ENCODE results near the gene PSME2.

PSME2 gene

DNA sequence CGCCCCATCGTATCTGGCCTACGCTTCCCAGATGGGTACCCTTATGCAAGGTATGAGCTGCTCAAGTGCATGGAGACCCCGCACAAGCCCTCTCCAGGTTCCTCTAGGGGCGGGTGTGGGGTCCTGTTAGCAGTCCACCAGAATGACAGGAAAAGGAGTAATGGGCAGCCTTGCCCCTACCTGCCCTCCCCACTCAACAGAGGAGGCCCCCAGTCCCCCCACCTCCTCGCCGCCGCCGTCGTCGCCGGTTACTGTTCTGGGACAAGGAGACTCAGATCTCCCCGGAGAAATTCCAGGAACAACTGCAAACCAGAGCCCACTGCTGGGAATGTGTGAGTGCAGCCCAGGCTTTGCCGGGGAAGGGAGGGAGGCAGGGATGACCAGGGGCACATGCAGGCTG lies 31.5 kb upstream of the PSME2 start:
- TF ChIP-seq ZFX (IDR thresholded peaks at IDR 0.05), result no peak
- TF ChIP-seq, protein P1, sequence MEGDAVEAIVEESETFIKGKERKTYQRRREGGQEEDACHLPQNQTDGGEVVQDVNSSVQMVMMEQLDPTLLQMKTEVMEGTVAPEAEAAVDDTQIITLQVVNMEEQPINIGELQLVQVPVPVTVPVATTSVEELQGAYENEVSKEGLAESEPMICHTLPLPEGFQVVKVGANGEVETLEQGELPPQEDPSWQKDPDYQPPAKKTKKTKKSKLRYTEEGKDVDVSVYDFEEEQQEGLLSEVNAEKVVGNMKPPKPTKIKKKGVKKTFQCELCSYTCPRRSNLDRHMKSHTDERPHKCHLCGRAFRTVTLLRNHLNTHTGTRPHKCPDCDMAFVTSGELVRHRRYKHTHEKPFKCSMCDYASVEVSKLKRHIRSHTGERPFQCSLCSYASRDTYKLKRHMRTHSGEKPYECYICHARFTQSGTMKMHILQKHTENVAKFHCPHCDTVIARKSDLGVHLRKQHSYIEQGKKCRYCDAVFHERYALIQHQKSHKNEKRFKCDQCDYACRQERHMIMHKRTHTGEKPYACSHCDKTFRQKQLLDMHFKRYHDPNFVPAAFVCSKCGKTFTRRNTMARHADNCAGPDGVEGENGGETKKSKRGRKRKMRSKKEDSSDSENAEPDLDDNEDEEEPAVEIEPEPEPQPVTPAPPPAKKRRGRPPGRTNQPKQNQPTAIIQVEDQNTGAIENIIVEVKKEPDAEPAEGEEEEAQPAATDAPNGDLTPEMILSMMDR (conservative IDR thresholded peaks at IDR 0.05), result no peak
- H3K27ac ChIP-seq, result no peak overlapping the region

DNA sequence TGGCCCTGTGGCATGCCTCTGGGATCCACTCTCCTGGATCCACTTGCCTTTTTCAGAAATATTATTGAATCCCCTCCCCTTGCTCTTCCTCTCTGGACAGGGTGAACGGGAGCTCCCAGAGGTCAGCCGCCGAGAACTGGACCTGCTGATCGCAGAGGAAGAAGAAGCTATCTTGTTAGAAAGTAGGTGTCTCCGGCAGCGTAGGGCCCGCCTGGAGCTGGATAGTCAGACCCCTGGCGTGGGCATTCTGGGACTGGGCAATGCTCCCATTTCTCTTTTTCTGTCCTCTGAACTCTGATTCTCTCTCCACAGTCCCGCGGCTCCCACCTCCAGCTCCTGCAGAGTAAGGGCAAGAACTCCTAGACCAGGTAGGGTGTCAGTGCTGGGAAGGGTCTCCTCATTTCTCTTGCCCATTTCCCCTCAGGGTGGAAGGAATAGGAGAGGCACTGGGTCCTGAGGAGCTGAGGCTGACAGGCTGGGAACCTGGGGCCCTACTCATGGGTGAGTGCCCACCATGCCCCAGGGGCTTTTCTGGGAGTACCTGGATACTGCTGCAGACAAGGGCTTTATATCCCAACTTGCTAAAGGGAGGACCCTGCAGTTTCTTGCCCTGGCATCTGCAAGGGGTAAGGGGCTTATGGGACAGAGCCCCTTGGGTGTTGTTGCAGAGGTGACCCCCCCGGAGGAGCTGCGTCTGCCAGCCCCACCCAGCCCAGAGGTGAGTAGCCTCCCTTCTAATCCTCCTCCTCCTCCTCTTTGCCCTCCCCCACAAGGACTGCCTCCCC lies 30.8 kb upstream of the PSME2 start:
- H3K27ac ChIP-seq, result no peak overlapping the region

DNA sequence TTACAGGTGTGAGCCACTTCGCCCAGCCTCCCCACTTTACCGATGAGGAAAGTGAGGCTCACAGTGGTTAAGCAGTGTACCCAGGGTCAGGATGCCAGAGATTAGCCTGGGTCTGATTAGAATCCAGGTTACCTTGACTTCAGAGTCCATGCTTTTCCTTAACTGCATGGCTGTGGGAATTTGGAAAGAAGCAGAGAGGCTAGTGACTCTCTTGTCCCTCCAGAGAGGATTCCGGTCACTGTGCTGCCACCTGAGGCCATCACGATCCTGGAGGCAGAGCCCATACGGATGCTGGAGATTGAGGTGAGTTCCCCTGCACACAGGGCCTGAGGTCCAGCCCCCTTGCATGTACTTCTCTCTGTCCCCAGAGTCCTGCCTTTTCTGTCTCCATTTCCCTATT lies 30.2 kb upstream of the PSME2 start:
- no peak overlapping the region for H3K27ac ChIP-seq
- TF ChIP-seq ZFX (IDR thresholded peaks at IDR 0.05), result no peak

More for the DNA sequence above, 30.8 kb upstream of the PSME2 start:
- TF ChIP-seq, protein P1 (conservative IDR thresholded peaks at IDR 0.05), result no peak
- TF ChIP-seq ZFX (IDR thresholded peaks at IDR 0.05), result no peak

DNA sequence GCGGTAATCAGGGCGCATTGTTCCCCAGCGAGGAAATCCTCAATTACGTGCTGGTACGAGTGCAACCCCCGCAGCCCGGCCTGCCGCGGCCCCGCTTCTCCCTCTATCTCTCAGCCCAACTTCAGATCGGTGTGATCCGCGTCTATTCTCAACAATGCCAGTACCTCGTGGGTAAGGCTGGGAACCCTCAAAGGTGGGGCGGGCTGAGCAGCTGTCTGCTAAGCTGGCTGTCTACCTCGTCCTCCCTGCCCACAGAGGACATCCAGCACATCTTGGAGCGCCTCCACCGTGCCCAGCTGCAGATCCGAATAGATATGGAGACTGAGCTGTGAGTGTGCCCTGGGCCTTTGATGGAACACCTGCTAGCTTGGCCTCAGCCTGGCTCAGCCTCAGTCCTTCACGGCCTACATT lies 26.5 kb upstream of the PSME2 start:
- TF ChIP-seq ZFX (IDR thresholded peaks at IDR 0.05), result no peak
- no peak overlapping the region for H3K27ac ChIP-seq

DNA sequence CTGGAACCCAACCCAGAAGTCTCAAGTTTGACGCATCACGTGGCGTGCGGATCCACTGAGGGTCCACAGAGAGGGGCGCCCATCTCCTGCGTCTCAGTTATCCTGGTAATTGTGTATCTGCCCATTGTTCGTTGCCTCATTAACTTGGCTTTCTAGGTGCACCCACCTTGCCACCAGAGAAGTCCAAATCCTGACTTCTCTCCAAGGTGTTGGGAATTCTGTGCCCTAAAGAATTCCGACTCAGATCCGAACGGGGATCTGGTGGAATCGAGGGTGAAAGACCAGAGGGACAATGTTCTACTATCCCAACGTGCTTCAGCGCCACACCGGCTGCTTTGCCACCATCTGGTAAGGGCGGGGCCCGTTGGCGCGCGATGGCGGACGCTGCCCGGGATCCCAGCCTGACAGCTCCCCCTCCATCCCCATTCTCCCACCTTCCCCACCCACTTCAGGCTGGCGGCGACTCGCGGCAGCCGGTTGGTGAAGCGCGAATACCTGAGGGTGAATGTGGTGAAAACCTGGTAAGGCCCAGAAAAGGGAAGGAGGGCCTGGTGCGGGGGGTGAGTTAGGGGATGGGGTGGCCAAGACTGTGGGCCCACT lies 26.0 kb upstream of the PSME2 start:
- no peak for TF ChIP-seq ZFX (IDR thresholded peaks at IDR 0.05)
- TF ChIP-seq, protein P1 (conservative IDR thresholded peaks at IDR 0.05), result no peak

DNA sequence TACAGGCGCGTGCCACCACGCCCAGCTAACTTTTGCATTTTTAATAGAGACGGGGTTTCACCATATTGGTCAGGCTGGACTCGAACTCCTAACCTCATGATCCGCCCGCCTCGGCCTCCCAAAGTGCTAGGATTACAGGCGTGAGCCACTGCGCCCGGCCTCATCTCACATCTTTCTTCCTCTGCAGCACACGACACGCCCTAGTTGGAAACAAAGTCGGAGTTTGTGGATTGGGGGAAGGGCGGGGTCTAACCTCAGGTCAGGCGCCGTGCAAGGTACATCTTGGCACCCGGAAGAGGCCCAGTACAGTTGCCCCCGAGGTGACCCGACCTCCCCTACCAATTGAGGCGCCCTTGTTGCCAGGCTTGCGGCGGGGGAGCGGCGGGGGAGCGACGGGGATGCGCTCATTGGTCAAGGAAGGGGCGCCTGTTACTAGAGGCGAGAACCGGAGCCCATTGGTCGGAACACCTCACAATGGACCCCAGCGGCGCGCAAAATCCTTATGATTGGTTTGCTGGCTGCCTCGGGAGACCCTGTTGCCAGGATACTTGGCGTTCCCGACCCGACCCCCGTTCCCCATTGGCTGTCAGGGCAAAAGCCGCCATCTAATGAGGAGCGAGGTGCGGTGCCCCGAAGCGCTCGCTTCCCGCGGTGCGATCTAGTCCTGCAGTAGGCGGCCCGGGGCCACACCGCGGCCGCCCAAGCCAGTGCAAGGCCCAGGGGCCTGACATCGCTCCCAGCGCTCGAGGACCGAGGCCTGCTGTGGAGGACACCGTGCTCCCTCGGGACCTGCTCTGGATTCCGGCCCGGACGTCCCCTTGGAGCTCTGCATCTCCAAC lies 25.2 kb upstream of the PSME2 start, which contains the start of gene REC8:
Gene REC8 (plus strand): TSS at position 659 of the 839 bp plus-strand sequence. CDS start 473 bp downstream, outside the sequence.
- H3K27ac ChIP-seq, result no peak within 1 kb of the TSS
- TF ChIP-seq ZFX (IDR thresholded peaks at IDR 0.05), result no peak
- TF ChIP-seq, protein P1 (conservative IDR thresholded peaks at IDR 0.05), result no peak

More for the DNA sequence above, 26.0 kb upstream of the PSME2 start:
- H3K27ac ChIP-seq, result no peak overlapping the region

DNA sequence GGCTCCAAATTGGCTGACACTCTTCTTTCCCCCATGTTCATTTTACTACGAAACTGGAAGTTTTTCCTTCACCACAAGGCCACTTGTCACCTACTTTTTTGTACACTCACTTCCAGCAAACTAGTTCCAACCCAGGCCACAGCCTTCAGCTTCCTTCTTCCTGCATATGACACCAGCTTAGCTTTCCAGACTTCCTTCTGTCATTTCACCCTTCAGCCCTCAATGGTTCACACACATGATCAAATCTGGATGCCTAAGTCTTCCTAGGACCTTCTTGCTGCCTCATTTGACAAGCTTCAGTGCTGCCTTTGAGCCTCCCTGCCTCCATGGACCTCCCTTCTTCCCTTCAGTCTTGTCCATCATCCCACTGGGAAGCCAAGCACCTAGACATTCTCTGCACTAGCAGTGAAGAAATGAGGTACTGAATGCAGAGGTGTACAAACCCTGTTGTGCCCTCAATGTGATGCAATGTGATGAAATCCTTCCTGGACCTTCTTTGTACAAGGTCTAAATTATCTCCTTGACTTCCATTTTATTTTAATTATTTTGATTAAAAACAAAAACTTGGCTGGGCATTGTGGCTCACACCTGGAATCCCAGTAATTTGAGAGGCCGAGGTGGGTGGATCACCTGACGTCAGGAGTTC lies 21.2 kb upstream of the PSME2 start:
- no peak overlapping the region for H3K27ac ChIP-seq
- TF ChIP-seq, protein P1 (conservative IDR thresholded peaks at IDR 0.05), result no peak
- TF ChIP-seq ZFX (IDR thresholded peaks at IDR 0.05), result no peak
